ENCODE results near the gene NCBP2.

NCBP2 gene

DNA sequence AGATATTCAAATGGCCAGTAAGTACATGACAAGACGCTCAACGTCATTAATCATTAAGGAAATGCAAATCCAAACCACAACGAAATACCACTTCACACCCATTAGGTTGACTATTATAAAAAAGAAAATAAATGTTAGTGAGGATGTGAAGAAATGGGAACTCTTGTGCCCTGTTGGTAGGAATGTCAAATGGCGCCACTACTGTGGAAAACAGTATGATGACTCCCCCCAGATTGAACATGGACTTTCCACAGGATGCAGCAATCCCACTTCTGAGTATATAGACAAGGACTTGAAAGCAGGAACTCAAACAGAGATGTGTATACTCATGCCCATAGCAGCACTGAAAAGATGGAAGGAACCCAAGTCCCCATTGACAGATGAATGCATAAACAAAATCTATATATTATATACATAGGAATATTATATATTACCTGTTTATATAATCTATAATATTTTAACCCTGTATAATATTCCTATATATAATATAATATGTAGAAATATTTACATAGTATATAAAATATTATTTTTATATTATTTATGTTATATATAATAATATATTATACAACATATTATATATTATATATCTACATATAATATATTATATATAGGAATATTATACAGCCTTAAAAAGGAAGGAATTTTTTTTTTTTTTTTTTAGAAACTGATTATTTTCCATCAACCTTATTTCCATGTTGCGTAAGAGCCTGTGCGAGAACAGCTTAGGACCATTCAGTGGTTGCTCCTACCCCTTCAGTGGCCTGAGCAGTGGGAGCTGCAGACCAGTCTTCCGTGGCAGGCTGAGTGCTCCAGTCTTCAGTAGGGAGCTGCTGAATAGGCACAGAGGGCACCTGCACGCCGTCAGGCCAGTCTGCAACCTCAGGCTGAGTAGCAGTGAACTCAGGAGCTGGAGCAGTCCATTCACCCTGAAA is 43.9 kb upstream of the NCBP2 start:
- TF ChIP-seq, protein P1, sequence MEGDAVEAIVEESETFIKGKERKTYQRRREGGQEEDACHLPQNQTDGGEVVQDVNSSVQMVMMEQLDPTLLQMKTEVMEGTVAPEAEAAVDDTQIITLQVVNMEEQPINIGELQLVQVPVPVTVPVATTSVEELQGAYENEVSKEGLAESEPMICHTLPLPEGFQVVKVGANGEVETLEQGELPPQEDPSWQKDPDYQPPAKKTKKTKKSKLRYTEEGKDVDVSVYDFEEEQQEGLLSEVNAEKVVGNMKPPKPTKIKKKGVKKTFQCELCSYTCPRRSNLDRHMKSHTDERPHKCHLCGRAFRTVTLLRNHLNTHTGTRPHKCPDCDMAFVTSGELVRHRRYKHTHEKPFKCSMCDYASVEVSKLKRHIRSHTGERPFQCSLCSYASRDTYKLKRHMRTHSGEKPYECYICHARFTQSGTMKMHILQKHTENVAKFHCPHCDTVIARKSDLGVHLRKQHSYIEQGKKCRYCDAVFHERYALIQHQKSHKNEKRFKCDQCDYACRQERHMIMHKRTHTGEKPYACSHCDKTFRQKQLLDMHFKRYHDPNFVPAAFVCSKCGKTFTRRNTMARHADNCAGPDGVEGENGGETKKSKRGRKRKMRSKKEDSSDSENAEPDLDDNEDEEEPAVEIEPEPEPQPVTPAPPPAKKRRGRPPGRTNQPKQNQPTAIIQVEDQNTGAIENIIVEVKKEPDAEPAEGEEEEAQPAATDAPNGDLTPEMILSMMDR (IDR thresholded peaks at IDR 0.05; ENCODE audit: insufficient read depth, low read depth, low read length, missing control alignments): no peak
- H3K4me3 ChIP-seq (ENCODE audit: low read depth, low read length): no peak overlapping the region
- no peak for DNase-seq (ENCODE audit: low read depth)

DNA sequence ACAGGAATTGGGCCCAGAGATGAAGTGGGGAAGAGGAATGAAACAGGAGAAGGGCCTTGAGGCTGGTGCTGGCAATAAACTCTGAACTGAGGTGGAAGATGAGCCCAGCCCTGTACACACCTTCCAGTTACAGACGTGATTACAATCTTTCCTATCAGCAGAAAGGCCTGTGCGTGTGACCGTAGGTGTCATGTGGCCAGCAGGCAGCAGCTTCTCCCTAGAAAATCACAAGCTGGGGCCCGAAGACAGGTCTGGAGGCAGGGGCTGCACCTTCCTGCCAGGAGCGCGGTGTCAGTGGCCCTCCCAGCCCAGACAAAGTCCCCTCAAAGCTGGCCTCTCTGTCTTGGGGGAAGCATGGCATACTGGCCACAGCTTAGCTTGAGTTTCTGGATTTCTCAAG is 43.0 kb upstream of the NCBP2 start:
- TF ChIP-seq, protein P1 (IDR thresholded peaks at IDR 0.05; ENCODE audit: insufficient read depth, low read depth, low read length, missing control alignments): no peak
- no peak overlapping the region for H3K4me3 ChIP-seq (ENCODE audit: low read depth, low read length)
- DNase-seq (ENCODE audit: low read depth): no peak

DNA sequence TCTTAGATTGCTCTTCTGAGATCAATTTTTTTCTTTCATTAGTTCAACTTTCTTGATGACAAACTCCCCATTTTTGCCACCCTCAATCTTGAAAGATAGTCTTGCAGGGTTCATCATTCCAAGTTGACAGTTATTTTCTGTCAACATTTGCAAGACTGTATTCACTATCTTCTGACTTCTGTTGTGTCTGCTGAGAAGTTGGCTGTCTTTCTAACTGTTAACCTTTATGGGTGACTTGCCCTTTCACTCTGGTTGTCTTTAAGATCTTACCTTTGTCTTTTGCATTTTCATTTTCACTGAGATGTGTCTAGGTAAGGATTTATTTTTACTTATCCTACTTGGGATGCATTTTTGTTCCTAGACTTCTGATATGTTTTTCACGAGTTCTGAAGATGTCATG is 40.9 kb upstream of the NCBP2 start:
- no peak for DNase-seq (ENCODE audit: low read depth)
- H3K4me3 ChIP-seq (ENCODE audit: low read depth, low read length): no peak overlapping the region
- TF ChIP-seq, protein P1 (IDR thresholded peaks at IDR 0.05; ENCODE audit: insufficient read depth, low read depth, low read length, missing control alignments): no peak

DNA sequence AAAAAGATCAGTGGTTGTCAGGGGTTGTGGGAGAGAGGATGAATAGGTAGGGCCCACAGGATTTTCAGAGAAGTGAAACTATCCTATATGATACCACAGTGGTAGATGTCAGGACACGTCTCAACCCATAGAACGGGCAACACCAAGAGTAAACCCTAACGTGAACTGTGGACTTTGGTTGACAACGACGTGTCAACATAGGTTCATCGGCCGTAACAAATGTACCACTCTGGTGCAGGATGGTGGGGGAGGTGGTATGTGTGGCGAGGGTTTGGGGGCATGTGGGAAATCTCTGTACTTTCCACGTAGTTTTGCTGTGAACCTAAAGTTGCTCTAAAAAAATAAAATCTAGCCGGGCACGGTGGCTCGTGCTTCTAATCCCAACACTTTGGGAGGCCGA is 39.3 kb upstream of the NCBP2 start:
- DNase-seq (ENCODE audit: low read depth): peak; percentile 42
- TF ChIP-seq, protein P1 (IDR thresholded peaks at IDR 0.05; ENCODE audit: insufficient read depth, low read depth, low read length, missing control alignments): no peak
- no peak overlapping the region for H3K4me3 ChIP-seq (ENCODE audit: low read depth, low read length)

DNA sequence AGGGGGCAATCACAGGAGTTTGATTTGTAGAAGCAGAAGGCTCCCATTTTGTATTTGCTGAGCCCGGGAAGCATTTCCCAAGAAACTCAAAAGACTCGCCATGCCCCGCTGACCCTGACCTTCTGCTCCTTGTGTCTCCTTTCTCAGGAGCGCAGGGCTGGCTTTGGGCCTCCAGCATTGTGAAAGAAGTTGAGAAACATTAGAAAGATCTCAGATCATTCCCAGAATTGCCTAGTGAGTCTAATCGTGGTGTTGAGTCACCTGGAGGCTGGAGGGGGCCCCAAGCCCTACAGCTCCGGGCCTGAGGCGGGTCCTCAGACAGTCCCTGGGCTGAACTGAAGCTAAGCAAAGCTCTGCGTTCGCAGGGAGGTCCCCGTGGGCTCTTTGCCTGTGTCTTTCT is 37.2 kb upstream of the NCBP2 start:
- no peak for DNase-seq (ENCODE audit: low read depth)
- H3K4me3 ChIP-seq (ENCODE audit: low read depth, low read length): no peak overlapping the region
- TF ChIP-seq, protein P1 (IDR thresholded peaks at IDR 0.05; ENCODE audit: insufficient read depth, low read depth, low read length, missing control alignments): no peak

DNA sequence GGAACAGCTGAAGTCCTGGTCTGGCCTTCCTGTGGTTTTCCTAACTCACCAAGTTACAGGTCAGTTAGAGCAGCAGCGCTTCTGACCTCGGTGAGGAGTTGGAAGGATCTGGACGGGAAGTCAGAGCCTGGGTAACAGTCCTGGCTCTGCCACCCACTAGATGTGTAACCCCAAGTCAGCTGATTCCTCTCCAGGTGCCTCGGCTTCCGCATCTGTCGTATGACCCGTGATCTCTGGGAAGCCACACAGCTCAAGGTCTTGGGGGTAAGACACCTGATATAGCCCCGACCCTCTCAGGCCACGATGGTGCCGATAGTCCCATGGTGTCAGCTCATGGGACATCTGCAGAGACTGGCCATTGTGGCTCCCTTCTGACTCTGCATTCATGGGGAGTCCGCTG is 34.6 kb upstream of the NCBP2 start:
- TF ChIP-seq, protein P1 (IDR thresholded peaks at IDR 0.05; ENCODE audit: insufficient read depth, low read depth, low read length, missing control alignments): no peak
- H3K4me3 ChIP-seq (ENCODE audit: low read depth, low read length): no peak overlapping the region
- no peak for DNase-seq (ENCODE audit: low read depth)
